Activated CD4-positive, alpha-beta T cell treated with anti-CD3 and anti-CD28 coated beads, Interleukin-2, amount 10 ng/mL, durations not matched to agents 7 days and 5 days (primary cell): ENCODE measurements around the gene NR3C2. TPM values are rescaled to one million over a fixed set of nuclear protein-coding genes. Genes with fewer than 3 reads are reported as not detected.

Source experiments
- CTCF ChIA-PET: fragments of 350-600 bp; sonication (Branson Sonifier 250); formaldehyde crosslinking; loops from one replicate; lab custom pipeline; 2021; ENCODE audit warnings: antibody characterized with exemption; lab: Charles Lee
- POLR2A ChIA-PET: fragments of 350-600 bp; sonication (Branson Sonifier 250); formaldehyde crosslinking; loops from one replicate; lab custom pipeline; 2021; ENCODE audit warnings: antibody characterized with exemption; lab: Charles Lee
- DNase-seq: peaks from one replicate; pipeline ENCODE4 v3.0.0-alpha.2; 2020
- H3K27ac Mint-ChIP-seq: one replicate; pipeline ENCODE4 v1.8.0; 2021; ENCODE audit warnings: mild to moderate bottlenecking, moderate library complexity, mixed read lengths
- H3K27me3 Mint-ChIP-seq: one replicate; pipeline ENCODE4 v1.8.0; 2021; ENCODE audit warnings: mixed read lengths
- H3K36me3 Mint-ChIP-seq: one replicate; pipeline ENCODE4 v1.8.0; 2021; ENCODE audit warnings: low read depth, mixed read lengths
- H3K4me1 Mint-ChIP-seq: one replicate; pipeline ENCODE4 v1.8.0; 2021; ENCODE audit warnings: mixed read lengths
- H3K4me3 Mint-ChIP-seq: one replicate; pipeline ENCODE4 v1.8.0; 2021; ENCODE audit warnings: mild to moderate bottlenecking, moderate library complexity, mixed read lengths
- H3K9me3 Mint-ChIP-seq: one replicate; pipeline ENCODE4 v1.8.0; 2021; ENCODE audit warnings: mixed read lengths
- total RNA-seq, 2 experiments: library from RNA; stranded (reverse); gene quantifications; one replicate each; pipeline ENCODE4 v1.2.3, GENCODE V29; 2021

The NR3C2 gene
- total RNA-seq, 2 experiments from 2014 or later = 4.1 to 5.1 TPM

DNA sequence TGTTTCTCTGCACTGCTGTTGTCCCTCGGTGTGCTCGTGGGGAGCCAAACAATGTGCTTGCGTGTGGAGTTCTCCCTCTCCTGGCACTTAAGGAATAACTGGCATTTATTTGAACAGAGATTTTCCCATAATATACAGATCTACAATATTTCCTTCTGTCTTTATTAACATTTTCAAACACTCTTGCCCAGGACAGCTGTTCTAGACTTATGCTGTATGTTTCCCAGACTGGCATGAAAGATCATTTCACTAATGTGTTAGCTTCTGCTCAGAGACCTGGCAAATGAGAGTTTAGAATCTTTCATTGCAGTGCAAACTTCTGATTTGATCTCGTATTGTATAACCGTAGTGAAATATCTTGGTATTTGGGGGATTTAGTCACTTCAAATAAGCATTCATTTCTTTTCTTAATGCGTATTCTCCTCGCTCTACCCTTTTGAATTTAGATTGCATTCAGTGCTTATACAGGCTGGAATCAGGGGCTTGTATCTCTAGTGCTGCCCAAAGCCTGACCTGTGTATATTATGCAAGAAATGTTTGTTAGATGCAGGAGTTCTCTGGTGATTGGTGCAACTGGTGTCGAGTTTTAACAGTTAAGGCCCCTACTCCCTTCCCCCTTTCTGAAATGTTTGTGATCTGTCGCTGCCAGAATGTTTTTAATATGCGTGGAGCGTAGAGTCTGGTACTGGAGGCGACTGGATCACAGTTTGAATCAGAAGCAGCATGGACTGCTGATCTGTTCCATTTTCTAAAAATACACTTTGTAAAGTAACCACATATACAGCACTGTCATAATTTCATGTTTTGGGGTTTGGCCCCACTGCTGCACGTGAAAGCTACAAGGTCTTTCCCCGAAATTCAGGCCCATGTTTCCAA is 384.0 kb downstream of the NR3C2 start:
- peaks cover 87% of the 10 kb centered on the region for H3K4me1 Mint-ChIP-seq
- H3K27me3 Mint-ChIP-seq = no peaks in the 10 kb centered on the region
- DNase-seq = no peak
- H3K36me3 Mint-ChIP-seq = peaks cover 44% of the 10 kb centered on the region
- peaks cover 17% of the 10 kb centered on the region for H3K9me3 Mint-ChIP-seq
- H3K27ac Mint-ChIP-seq = peak overlapping the region; percentile 39
- no peak overlapping the region for H3K4me3 Mint-ChIP-seq
- POLR2A ChIA-PET = no interaction called here
- CTCF ChIA-PET = no interaction called here

DNA sequence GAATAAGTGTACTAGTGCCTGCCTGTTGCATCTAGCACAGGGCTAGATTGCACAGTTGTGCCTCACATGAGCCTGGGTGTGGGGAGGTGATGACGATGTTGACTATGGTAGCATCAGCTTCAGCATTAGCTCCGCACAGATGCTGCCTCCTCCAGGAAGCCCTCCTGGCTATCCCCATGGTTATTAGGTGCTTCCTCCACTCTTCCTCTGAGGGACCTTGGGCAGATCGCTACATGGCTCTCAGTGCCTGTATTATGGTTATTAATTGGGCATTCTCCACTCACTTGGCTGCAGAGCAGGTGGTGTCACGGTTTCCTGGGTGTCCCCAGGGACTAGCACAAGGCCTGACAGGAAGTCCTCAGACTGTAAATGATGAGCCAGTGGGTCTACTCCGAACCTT is 384.7 kb downstream of the NR3C2 start:
- Mint-ChIP-seq H3K9me3 (peaks cover 17% of the 10 kb centered on the region), H3K4me3 (no peak overlapping the region), H3K27me3 (no peaks in the 10 kb centered on the region), H3K4me1 (peaks cover 94% of the 10 kb centered on the region), H3K36me3 (peaks cover 46% of the 10 kb centered on the region), H3K27ac (no peak overlapping the region)
- ChIA-PET POLR2A (no interaction called here), CTCF (interaction anchor here (0.6 to 1.8 kb wide), 3 partner anchors 30 to 381 kb away, joined by 3 to 5 read pairs (median 4); no protein-coding TSS in a partner anchor)
- no peak for DNase-seq

DNA sequence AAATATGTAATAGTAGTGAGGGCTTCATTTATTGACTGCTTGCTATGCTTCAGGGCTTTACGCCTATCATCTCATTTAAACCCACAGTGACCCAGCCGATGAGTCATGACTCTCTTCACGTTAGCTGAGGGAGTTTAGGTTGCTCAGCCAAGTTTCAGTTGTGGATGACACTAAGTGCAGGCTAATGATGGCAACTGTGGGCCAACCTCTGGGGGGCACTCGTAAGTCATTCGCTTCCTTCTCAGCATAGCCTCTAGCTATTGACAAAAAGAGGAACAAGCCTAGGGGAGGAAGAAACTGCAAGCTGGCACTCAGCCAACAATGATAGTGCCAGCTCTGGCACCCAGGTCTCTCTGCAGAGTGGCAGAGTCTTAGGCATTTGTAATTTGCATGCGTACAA is 385.3 kb downstream of the NR3C2 start:
- Mint-ChIP-seq H3K4me3 (no peak overlapping the region), H3K27me3 (no peaks in the 10 kb centered on the region), H3K27ac (peak overlapping the region; percentile 80), H3K9me3 (peaks cover 17% of the 10 kb centered on the region), H3K36me3 (peaks cover 46% of the 10 kb centered on the region), H3K4me1 (peaks cover 97% of the 10 kb centered on the region)
- DNase-seq = peak; percentile 72
- ChIA-PET POLR2A (no interaction called here), CTCF (interaction anchor here (0.6 to 1.8 kb wide), 7 partner anchors 8 to 386 kb away, joined by 3 to 5 read pairs (median 4); partner anchors contain the start of gene NR3C2)

DNA sequence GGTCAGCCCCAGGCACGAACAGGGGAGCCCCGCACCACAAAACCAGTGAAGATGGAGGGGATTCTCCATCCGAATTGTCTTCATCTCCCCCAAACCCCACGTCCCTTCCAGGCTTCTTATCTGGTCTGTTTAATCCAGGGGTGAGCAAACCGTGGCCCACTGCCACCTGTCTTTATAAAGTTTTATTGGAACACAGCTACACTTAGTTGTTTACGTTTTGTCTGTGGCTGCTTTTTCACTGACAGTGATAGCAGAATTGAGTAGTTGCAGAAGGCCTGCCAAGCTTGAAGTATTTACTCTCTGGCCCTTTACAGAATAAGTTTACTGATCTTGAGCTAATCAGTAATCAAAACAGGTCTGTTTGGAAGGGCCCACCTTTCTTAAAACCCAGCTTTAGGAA is 386.4 kb downstream of the NR3C2 start:
- ChIA-PET POLR2A (no interaction called here), CTCF (interaction anchor here (0.6 to 1.8 kb wide), 6 partner anchors 9 to 637 kb away, joined by 3 to 5 read pairs (median 4); no protein-coding TSS in a partner anchor)
- Mint-ChIP-seq H3K4me3 (no peak overlapping the region), H3K36me3 (peaks cover 46% of the 10 kb centered on the region), H3K9me3 (peaks cover 17% of the 10 kb centered on the region), H3K27ac (peak overlapping the region; percentile 52), H3K27me3 (no peaks in the 10 kb centered on the region), H3K4me1 (peaks cover 97% of the 10 kb centered on the region)
- peak; percentile 18 for DNase-seq

DNA sequence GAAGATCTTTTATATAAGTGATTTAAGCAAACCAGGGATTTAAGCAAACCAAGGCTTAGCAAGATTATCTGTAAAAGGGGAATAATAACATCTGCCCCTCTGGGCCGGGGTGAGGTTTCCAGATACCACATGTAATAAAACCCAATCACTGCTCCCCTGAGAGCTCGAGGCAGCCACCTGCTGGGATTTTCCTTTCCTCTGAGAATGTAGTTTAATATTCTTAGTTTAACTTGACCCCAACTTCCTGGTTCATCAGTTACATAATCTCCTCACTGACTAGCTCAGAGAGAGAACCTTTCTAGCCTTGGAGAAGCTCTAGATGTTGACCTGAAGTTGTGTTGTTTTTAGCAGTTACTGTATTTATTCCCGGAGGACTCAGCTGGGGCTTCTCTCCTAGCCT is 387.9 kb downstream of the NR3C2 start:
- POLR2A ChIA-PET = no interaction called here
- Mint-ChIP-seq H3K36me3 (peaks cover 38% of the 10 kb centered on the region), H3K27me3 (no peaks in the 10 kb centered on the region), H3K4me3 (no peak overlapping the region), H3K9me3 (peaks cover 12% of the 10 kb centered on the region), H3K27ac (peak overlapping the region; percentile 82), H3K4me1 (peaks cover 87% of the 10 kb centered on the region)
- no peak for DNase-seq
- CTCF ChIA-PET = interaction anchor here (0.9 to 1.3 kb wide), 2 partner anchors 8 to 10 kb away, joined by 4 read pairs; no protein-coding TSS in a partner anchor

DNA sequence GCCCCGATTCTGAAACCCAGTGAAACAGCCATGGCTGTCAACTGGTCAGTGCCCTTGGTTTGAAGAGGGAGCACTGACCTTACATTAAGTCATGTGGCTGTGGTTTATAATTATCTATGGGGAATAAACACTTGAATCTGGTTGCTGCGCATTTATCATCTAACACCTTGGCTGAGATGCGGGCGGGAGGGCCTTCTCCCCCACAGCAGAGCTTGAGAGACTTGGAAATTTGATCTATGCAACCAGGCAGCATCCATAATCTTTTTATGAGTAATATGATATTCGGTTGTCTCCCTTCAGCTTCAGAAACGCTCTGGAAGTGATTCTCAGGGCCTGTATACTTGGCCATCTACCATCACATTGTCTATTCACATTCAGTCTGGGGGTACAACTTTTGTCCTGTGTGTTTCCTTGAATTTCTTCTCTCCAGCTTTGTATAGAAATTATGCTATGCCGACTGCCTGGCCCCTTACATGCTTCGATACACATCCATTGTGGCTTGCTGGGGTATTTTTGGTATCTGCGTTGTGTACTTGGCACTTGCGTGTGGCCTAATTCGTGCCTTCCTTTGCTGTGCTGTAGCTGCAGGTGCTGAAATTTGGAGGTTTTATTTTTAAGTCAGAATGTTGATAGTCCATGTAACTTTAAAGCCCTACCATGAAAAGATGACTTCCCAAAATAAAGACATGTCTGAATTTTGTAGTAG is 388.8 kb downstream of the NR3C2 start:
- Mint-ChIP-seq H3K4me3 (peak overlapping the region; percentile 23), H3K9me3 (peaks cover 7% of the 10 kb centered on the region), H3K36me3 (peaks cover 33% of the 10 kb centered on the region), H3K4me1 (peaks cover 79% of the 10 kb centered on the region), H3K27me3 (no peaks in the 10 kb centered on the region), H3K27ac (peak overlapping the region; percentile 82)
- POLR2A ChIA-PET = no interaction called here
- CTCF ChIA-PET = interaction anchor here (1.1 kb wide), 1 partner anchor 14 kb away, joined by 3 read pairs; no protein-coding TSS in a partner anchor
- no peak for DNase-seq

DNA sequence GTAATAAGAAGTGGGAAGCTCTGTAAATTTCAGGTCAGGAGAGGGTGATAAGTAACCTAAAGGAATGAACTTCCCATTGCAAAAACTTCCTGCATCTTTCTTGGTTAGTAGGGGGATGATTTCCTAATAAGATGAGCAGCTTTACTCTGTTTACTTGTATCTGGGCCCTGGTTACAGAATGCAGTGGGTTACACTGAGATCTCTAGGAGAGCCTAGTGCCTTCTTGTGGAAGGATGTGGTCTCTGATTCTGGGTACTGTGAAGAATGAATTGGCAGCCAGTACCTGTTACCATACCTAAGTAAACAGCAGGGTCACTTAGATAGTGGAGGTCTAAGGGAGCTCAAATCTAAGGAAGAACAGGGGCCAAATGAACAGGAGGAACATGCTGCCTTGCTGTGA is 389.8 kb downstream of the NR3C2 start:
- peaks cover 33% of the 10 kb centered on the region for H3K36me3 Mint-ChIP-seq
- H3K4me3 Mint-ChIP-seq = peak overlapping the region; percentile 40
- H3K27ac Mint-ChIP-seq = peak overlapping the region; percentile 82
- no peaks in the 10 kb centered on the region for H3K27me3 Mint-ChIP-seq
- peak; percentile 76 for DNase-seq
- peaks cover 7% of the 10 kb centered on the region for H3K9me3 Mint-ChIP-seq
- ChIA-PET CTCF (interaction anchor here (0.8 to 1.1 kb wide), 2 partner anchors 11 to 15 kb away, joined by 3 read pairs; no protein-coding TSS in a partner anchor), POLR2A (no interaction called here)
- peaks cover 69% of the 10 kb centered on the region for H3K4me1 Mint-ChIP-seq

DNA sequence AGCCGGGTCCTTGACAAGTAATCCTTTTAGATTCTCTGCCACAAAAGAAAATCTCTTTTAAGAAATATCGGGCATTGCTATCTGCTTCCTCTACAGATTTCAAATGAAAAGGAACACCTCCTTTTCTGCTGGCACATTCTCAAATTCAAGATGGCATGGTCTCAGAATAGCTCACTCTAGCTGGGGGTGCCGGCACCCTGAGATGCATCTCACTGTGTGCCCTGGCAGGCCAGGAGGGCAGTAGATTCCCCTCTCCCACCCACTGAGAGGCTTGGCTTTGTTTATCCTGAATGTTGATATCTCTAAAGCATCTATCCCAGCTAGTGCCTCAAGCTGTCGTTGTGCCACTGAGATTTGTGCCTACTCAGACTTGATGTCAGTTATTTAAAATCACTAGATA is 390.8 kb downstream of the NR3C2 start:
- Mint-ChIP-seq H3K36me3 (peaks cover 35% of the 10 kb centered on the region), H3K27me3 (no peaks in the 10 kb centered on the region), H3K4me3 (no peak overlapping the region), H3K27ac (peak overlapping the region; percentile 82), H3K4me1 (peaks cover 67% of the 10 kb centered on the region), H3K9me3 (peaks cover 9% of the 10 kb centered on the region)
- ChIA-PET CTCF (no interaction called here), POLR2A (no interaction called here)
- DNase-seq = no peak

DNA sequence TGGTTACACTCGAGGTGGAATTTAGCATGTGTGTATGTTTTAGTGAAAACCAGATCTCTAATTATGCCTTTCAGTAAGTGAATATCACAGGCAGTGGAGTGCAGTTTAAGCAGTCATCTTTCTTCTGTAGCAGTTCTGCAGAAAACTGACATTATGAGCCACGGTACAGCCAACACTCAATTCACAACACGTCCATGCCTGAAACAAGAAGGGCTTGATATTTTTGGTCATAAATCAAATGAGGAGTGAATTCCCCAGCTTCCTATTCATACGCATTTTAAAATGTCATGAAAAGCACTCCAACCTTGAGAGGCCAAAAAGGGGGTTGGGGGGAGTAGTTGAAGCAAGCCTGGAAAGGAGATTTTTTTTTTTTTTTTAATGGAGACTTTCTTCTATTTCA is 393.6 kb downstream of the NR3C2 start:
- no peak overlapping the region for H3K27ac Mint-ChIP-seq
- peaks cover 55% of the 10 kb centered on the region for H3K4me1 Mint-ChIP-seq
- ChIA-PET POLR2A (no interaction called here), CTCF (interaction anchor here (0.6 to 0.7 kb wide), 2 partner anchors 13 to 555 kb away, joined by 3 read pairs; no protein-coding TSS in a partner anchor)
- H3K4me3 Mint-ChIP-seq = no peak overlapping the region
- DNase-seq = no peak
- H3K27me3 Mint-ChIP-seq = no peaks in the 10 kb centered on the region
- H3K9me3 Mint-ChIP-seq = peaks cover 7% of the 10 kb centered on the region
- H3K36me3 Mint-ChIP-seq = peaks cover 21% of the 10 kb centered on the region

DNA sequence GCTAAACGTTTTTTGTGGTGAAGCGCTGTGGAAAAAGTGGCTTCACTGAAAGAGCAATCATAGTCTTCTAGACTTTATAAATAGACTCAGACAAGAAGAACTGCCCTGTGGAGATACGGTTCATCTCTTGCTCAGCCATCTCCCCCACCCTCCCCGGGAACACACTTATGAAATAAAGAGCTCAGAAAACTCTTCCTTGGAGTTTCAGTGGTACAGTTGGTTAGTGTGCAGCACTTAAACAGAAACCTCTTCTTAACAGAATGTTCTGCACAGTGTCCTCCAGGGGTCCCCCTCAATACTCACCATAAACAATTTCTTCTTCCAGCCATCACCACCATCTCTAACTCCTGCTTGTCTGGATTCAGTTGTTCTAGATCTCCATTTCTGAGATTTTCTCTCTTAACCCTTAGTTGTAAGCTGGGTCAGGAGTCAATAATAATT is 397.3 kb downstream of the NR3C2 start:
- Mint-ChIP-seq H3K4me1 (peaks cover 25% of the 10 kb centered on the region), H3K36me3 (peaks cover 15% of the 10 kb centered on the region), H3K9me3 (peaks cover 5% of the 10 kb centered on the region), H3K27me3 (no peaks in the 10 kb centered on the region), H3K27ac (no peak overlapping the region), H3K4me3 (no peak overlapping the region)
- peak; percentile 27 for DNase-seq
- POLR2A ChIA-PET = no interaction called here
- CTCF ChIA-PET = interaction anchor here (0.8 to 1.8 kb wide), 3 partner anchors 10 to 18 kb away, joined by 4 read pairs; no protein-coding TSS in a partner anchor

DNA sequence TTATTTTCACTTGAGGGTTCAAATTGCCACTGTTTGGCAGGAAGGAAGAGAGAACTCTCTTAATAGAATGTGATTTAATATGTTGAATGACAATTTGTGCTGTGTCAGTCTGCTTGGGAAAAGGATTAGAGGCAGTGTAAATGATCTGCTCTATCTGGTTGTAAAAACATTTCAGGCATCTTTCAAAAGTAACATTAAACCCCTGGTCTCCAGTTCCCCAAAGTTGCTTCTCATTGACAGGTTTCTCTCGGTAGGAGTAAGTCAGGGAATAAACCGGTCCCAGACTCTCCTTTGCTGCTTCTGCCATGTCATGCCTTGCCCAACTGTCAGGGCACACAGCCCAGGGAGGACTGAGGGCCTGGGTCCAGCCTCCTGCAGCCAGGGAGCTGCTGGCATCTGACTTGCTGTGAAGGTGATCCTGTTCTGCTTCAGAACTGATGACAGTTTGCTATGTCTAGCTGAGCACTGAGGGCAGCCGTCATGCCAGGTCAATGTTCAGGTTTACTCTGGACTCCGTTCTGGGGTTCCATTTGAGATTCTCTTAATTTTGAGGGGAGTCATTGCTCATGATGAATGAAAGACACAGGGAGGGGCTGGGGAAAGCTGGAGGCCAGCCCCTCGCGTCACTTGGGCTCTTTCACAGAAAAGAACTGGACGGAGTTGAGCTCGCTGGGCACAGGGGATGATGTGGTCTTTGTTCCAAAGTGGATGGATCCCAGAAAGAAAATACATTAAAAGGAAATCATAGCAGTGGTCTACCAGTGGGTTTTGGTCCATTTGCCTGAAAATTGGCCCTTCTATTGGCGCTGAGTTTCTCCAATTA is 397.9 kb downstream of the NR3C2 start:
- H3K27me3 Mint-ChIP-seq = no peaks in the 10 kb centered on the region
- peaks cover 15% of the 10 kb centered on the region for H3K36me3 Mint-ChIP-seq
- no peak overlapping the region for H3K4me3 Mint-ChIP-seq
- POLR2A ChIA-PET = no interaction called here
- peaks cover 25% of the 10 kb centered on the region for H3K4me1 Mint-ChIP-seq
- DNase-seq = no peak
- CTCF ChIA-PET = interaction anchor here (0.8 to 1.3 kb wide), 2 partner anchors 17 to 19 kb away, joined by 4 read pairs; no protein-coding TSS in a partner anchor
- peaks cover 5% of the 10 kb centered on the region for H3K9me3 Mint-ChIP-seq
- no peak overlapping the region for H3K27ac Mint-ChIP-seq
